ENCODE measurements around the gene SULT1E1. TPM values are rescaled to one million over a fixed set of nuclear protein-coding genes. Genes with fewer than 3 reads are reported as not detected.

Gene SULT1E1
- total and polyA plus RNA-seq, 5 donors: 0.11 TPM; not detected in 4

DNA sequence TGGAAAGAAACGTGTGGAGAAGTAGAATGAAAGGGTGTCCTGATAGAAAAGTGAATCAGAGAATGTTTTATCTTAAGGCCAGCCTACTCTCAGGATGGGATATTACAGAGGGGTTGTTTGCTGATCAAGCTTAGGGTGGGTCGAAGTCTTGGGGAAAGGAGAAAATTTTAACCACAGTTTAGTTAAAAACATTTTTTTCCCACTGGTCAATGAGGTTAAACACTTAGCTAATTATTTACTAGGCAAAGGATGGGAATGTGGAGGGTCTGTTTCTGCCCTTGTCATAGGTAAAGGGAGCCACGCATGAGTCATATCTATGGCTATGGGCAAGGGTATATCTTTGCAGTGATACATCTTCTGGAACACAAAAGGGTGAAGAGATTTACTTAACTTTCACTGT, 16.1 kb upstream of the SULT1E1 start:
- Histone ChIP-seq H3K4me3 (ENCODE audit: low read length) (no peak overlapping the region), H3K27me3 (ENCODE audit: control insufficient read depth, insufficient read depth) (peaks cover 2% of the 10 kb centered on the region), H3K4me1 (ENCODE audit: control insufficient read depth, insufficient read depth, low read length) (no peaks in the 10 kb centered on the region), H3K27ac (ENCODE audit: low read length) (no peak overlapping the region), H3K9me3 (ENCODE audit: control insufficient read depth, low read length) (no peaks in the 10 kb centered on the region)
- intact Hi-C loops (cut with DNase I): no loop called here
- DNase-seq (no peak), ATAC-seq (no peak)
- WGBS: 63% methylated on average over 3 of the region's 3 CpGs

DNA sequence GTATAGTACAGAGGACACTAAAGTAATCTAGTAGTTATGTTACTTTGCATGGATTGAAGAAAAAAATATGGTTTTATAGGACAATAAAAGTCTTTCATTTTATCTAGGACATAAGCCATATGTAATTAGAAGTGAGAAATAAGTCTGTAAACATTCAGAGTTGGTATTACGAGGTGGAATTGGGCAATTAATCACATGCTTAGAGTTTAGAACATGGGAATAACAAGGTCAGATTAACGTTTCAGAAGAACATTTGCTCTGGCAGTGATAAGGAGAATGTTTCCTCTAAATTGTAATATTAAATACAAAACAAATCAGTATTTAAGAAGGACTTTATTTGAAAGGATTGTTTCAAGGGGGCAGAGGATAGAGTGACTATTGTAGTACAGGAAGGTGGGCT, 15.6 kb upstream of the SULT1E1 start:
- no peak for DNase-seq
- 40% methylated on average over 2 of the region's 2 CpGs for WGBS
- H3K27ac ChIP-seq (ENCODE audit: low read length): no peak overlapping the region
- no peaks in the 10 kb centered on the region for H3K4me1 ChIP-seq (ENCODE audit: control insufficient read depth, insufficient read depth, low read length)
- intact Hi-C loops (cut with DNase I): no loop called here
- H3K9me3 ChIP-seq (ENCODE audit: control insufficient read depth, low read length): no peaks in the 10 kb centered on the region
- no peak for ATAC-seq
- H3K4me3 ChIP-seq (ENCODE audit: low read length): no peak overlapping the region
- H3K27me3 ChIP-seq (ENCODE audit: control insufficient read depth, insufficient read depth): peaks cover 2% of the 10 kb centered on the region

DNA sequence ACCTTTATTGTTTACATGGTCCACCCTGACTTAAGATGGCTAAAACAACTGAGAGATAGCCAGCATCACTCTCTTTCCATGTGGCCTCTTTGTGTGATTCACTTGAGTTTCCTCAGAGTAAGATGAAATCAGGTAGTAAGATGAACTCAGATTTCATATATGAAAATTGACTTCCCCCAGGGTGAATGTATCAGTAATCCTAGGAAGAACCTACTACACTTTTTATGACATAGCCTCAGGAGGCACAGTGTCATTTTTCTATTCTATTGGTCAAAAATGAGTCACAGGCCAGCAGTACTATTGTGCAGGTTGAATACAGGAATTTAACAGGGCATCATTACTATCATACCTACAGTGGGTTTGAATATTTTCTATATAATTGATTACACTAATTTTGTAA, 14.6 kb upstream of the SULT1E1 start:
- no peaks in the 10 kb centered on the region for H3K4me1 ChIP-seq (ENCODE audit: control insufficient read depth, insufficient read depth, low read length)
- intact Hi-C loops (cut with DNase I): no loop called here
- ATAC-seq (no peak), DNase-seq (no peak)
- no peaks in the 10 kb centered on the region for H3K9me3 ChIP-seq (ENCODE audit: control insufficient read depth, low read length)
- peaks cover 2% of the 10 kb centered on the region for H3K27me3 ChIP-seq (ENCODE audit: control insufficient read depth, insufficient read depth)
- H3K4me3 ChIP-seq (ENCODE audit: low read length): no peak overlapping the region
- no peak overlapping the region for H3K27ac ChIP-seq (ENCODE audit: low read length)

DNA sequence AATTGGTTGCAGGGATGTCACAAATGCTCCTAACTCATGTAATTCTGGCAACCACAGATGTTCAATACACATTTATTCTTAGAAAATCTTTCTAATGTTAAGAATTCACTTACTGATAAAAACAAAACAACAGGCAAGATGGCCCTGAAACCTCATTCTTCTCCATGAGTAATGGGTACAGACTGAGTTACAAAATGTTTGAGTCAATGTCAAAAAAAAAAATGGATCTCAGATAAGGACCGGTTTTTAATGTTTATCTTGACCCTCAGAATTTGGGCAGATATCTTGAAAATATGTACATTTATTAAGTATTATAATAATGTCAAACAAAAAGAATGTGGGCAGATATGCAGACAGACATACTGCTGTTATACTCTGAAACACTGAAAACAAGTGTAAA, 1.8 kb upstream of the SULT1E1 start:
- ATAC-seq: no peak

DNA sequence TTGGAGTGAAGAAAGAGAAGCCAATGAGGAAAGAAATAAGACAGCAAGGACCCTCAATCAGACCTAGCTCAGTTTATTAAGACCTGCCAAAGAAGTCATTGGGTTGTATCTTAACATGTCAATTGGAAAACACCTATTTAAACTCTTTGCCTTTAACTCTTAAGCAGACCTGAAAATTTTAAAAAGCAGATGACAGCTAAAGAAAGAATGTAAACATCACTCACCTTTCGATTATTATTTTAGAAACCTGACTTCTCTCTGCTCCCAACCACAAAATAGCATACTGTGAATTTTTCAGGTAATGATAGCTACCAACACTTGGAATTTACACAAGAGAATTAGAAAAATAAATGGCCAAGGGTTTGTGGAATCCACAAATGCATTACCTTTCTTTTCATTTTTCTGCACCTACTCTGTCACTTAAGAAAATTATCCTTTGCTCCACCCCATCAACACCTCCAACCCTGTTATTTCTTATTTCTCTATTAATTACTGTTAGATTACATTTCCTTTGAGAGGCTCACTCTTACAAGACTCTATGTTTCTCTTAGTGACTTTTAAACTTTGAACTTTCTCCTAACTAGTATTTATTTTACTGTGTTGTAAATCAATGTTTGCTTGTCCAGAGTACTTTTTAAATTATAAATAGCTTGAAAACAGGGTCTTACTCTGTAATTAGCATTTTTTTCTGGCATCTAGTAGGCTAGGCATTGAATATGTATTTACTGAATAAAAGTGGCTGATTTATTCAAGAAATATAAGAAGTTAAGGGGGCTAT, 765 bp upstream of the SULT1E1 start:
- H3K27me3 ChIP-seq (ENCODE audit: control insufficient read depth, insufficient read depth): no peaks in the 10 kb centered on the region
- no peak overlapping the region for H3K27ac ChIP-seq (ENCODE audit: low read length)
- no peaks in the 10 kb centered on the region for H3K9me3 ChIP-seq (ENCODE audit: control insufficient read depth, low read length)
- H3K4me1 ChIP-seq (ENCODE audit: control insufficient read depth, insufficient read depth, low read length): no peaks in the 10 kb centered on the region
- no peak overlapping the region for H3K4me3 ChIP-seq (ENCODE audit: low read length)
- DNase-seq (no peak), ATAC-seq (no peak)
- intact Hi-C loops (cut with DNase I): no loop called here
- WGBS: 87% methylated on average over 1 of the region's 1 CpG

More for the DNA sequence above, 1.8 kb upstream of the SULT1E1 start:
- H3K4me3 ChIP-seq (ENCODE audit: low read length): no peak overlapping the region
- H3K4me1 ChIP-seq (ENCODE audit: control insufficient read depth, insufficient read depth, low read length): no peaks in the 10 kb centered on the region
- no peak for DNase-seq
- no peaks in the 10 kb centered on the region for H3K27me3 ChIP-seq (ENCODE audit: control insufficient read depth, insufficient read depth)
- H3K27ac ChIP-seq (ENCODE audit: low read length): no peak overlapping the region
- 43% methylated on average over 1 of the region's 1 CpG for WGBS
- no peaks in the 10 kb centered on the region for H3K9me3 ChIP-seq (ENCODE audit: control insufficient read depth, low read length)
- intact Hi-C loops (cut with DNase I): no loop called here

DNA sequence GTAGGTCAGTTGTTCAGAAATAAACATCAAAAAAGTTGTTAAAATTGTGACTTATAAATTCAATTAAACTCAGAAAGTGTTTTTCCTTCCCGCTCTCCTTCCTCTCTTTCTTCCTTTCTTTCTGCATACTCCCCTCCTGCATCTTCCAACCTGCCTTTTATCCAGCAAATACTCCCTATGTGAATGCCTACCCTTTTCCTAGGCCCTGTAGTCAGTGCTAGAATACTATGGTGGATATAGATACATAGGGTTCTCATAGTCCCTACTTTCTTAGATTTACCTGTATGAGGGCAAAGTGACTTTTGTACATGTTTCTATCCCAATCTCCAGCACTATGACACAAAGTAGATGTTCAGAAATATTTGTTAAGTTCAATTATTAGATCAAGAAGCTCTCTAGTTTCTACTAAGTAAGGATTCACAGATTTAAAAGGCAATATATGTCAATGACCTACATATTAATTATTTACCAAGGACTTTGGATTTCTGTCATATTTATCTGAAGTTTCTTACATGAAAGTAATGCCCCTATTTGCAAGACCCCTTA, 732 bp downstream of the SULT1E1 start:
- 100% methylated on average over 1 of the region's 1 CpG for WGBS
- intact Hi-C loops (cut with DNase I): no loop called here
- Histone ChIP-seq H3K27me3 (ENCODE audit: control insufficient read depth, insufficient read depth) (no peaks in the 10 kb centered on the region), H3K9me3 (ENCODE audit: control insufficient read depth, low read length) (no peaks in the 10 kb centered on the region), H3K4me1 (ENCODE audit: control insufficient read depth, insufficient read depth, low read length) (no peaks in the 10 kb centered on the region), H3K27ac (ENCODE audit: low read length) (no peak overlapping the region), H3K4me3 (ENCODE audit: low read length) (no peak overlapping the region)
- no peak for DNase-seq
- no peak for ATAC-seq

DNA sequence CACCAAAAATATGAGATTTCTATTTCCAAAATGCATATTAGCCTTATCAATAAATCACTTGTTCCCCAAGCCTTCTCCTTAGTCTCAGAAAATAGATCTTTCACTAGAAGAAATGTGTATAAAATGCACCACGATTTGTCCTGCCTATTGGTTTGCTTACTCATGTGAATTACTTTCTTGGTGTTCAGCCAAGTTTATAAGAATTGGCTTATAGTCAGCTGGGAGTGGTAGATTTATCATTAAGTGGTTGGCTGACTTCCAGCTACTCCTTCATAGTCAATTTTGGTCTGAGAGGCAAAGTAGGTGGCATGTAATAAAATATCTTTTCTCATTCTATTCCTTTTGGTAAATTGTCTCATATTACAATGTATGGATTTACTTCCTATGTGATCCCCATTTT, 1.3 kb downstream of the SULT1E1 start:
- no peaks in the 10 kb centered on the region for H3K27me3 ChIP-seq (ENCODE audit: control insufficient read depth, insufficient read depth)
- H3K4me1 ChIP-seq (ENCODE audit: control insufficient read depth, insufficient read depth, low read length): no peaks in the 10 kb centered on the region
- no peak for ATAC-seq
- WGBS: 10% methylated on average over 1 of the region's 1 CpG
- DNase-seq: no peak
- no peaks in the 10 kb centered on the region for H3K9me3 ChIP-seq (ENCODE audit: control insufficient read depth, low read length)
- intact Hi-C loops (cut with DNase I): no loop called here
- no peak overlapping the region for H3K4me3 ChIP-seq (ENCODE audit: low read length)
- no peak overlapping the region for H3K27ac ChIP-seq (ENCODE audit: low read length)

DNA sequence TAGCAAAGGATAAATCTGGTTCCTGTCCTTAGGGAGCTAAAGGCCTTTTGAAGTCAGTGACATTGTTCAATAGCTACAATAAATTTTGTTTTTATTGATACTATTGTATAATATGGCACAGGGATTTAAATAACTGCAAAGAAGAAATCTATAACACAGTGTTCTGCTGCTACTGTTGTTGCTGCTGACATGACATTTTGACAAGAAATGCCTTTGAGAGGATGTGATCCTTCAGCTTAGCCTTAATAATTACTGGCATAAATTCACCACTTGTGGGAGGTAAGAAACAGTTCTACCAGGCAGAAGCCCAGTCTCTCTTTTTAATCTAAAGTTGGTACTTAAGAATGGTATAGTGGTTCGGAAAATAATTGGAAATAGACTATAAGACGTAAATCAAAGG, 4.1 kb downstream of the SULT1E1 start:
- Histone ChIP-seq H3K4me1 (ENCODE audit: control insufficient read depth, insufficient read depth, low read length) (no peaks in the 10 kb centered on the region), H3K27me3 (ENCODE audit: control insufficient read depth, insufficient read depth) (no peaks in the 10 kb centered on the region), H3K27ac (ENCODE audit: low read length) (no peak overlapping the region), H3K4me3 (ENCODE audit: low read length) (no peak overlapping the region), H3K9me3 (ENCODE audit: control insufficient read depth, low read length) (no peaks in the 10 kb centered on the region)
- ATAC-seq: no peak
- WGBS: 82% methylated on average over 2 of the region's 2 CpGs
- intact Hi-C loops (cut with DNase I): no loop called here
- no peak for DNase-seq

DNA sequence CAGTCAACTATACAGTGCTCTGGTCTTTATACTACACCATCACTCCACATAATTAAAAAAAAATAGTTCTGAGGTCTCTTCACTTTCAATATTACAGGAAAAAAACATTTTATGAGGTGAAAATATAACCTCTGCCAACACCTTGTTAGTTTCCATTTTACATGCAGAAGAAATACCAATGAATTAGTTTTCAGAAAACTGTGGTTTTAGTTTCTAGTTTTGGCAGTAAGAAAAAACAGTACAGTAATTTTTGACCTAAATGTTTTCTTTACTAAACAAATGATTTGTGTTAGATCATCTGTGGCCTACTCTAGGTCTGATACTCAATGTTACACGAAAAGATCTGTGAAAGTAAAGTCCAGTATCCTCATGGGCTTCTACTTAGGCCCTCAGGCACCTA, 10.0 kb downstream of the SULT1E1 start:
- Histone ChIP-seq H3K27ac (ENCODE audit: low read length) (no peak overlapping the region), H3K4me1 (ENCODE audit: control insufficient read depth, insufficient read depth, low read length) (no peaks in the 10 kb centered on the region), H3K27me3 (ENCODE audit: control insufficient read depth, insufficient read depth) (no peaks in the 10 kb centered on the region), H3K4me3 (ENCODE audit: low read length) (no peak overlapping the region), H3K9me3 (ENCODE audit: control insufficient read depth, low read length) (no peaks in the 10 kb centered on the region)
- DNase-seq (no peak), ATAC-seq (no peak)
- WGBS: 59% methylated on average over 1 of the region's 1 CpG
- intact Hi-C loops (cut with DNase I): no loop called here

DNA sequence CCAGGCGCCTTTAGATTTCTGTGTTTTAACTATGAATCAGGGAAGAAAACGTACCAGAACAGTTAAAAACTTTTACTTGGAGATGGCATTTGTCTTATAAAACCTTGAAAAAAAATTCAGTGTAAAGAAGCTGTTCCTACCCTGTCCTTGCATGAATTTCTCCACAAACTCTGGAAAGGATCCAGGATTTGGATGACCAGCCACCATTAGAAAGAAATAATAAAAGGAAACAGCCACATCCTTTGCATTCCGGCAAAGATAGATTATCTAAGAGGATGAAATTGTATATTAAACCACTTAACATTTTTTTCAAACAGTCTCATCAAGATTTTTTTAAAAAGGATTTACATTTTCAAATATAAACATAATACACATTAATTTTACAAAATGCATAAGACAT, 10.6 kb downstream of the SULT1E1 start:
- intact Hi-C loops (cut with DNase I): no loop called here
- DNase-seq (no peak), ATAC-seq (no peak)
- no peak overlapping the region for H3K27ac ChIP-seq (ENCODE audit: low read length)
- no peaks in the 10 kb centered on the region for H3K27me3 ChIP-seq (ENCODE audit: control insufficient read depth, insufficient read depth)
- WGBS: 53% methylated on average over 3 of the region's 3 CpGs
- no peaks in the 10 kb centered on the region for H3K9me3 ChIP-seq (ENCODE audit: control insufficient read depth, low read length)
- H3K4me3 ChIP-seq (ENCODE audit: low read length): no peak overlapping the region
- no peaks in the 10 kb centered on the region for H3K4me1 ChIP-seq (ENCODE audit: control insufficient read depth, insufficient read depth, low read length)

DNA sequence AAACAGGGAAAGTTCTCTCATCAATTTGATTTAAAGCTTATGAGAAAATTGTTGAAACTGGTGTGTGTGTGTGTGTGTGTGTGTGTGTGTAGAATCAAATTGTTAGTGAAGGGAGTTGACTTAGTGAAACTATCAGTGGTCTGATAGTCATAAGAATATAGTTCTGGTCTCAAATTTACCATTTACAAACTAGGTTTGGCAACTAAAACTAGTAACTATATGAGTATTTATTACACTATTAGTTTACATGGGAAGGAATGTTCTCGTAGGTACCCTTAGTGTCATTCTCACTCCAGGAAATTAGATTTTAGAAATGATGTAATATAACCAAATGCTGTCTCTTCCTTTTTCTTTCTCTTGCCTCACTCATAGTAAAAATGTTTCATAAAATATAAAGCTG, 11.9 kb downstream of the SULT1E1 start:
- DNase-seq (no peak), ATAC-seq (no peak)
- Histone ChIP-seq H3K4me3 (ENCODE audit: low read length) (no peak overlapping the region), H3K27ac (ENCODE audit: low read length) (no peak overlapping the region), H3K9me3 (ENCODE audit: control insufficient read depth, low read length) (no peaks in the 10 kb centered on the region), H3K27me3 (ENCODE audit: control insufficient read depth, insufficient read depth) (no peaks in the 10 kb centered on the region), H3K4me1 (ENCODE audit: control insufficient read depth, insufficient read depth, low read length) (no peaks in the 10 kb centered on the region)
- 68% methylated on average over 1 of the region's 1 CpG for WGBS
- intact Hi-C loops (cut with DNase I): no loop called here

DNA sequence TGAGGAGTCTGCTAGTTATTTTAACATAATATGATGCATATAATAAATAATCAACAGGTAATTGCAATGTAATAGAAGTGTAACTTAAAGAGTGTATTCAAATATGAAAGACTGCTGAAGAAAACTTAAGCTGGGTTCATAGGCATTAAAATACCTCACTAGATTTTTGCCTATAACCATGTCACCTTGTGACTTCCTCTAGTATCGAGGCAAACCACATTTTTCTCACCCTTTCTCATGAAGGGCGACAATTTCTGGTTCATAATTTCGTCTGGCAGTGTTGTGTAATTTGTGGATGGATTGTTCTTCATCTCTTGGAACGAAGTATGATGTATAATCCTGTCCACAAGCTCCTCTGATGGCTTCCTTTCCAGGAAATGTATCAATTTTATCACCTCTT, 16.0 kb downstream of the SULT1E1 start:
- H3K4me1 ChIP-seq (ENCODE audit: control insufficient read depth, insufficient read depth, low read length): no peaks in the 10 kb centered on the region
- no peaks in the 10 kb centered on the region for H3K27me3 ChIP-seq (ENCODE audit: control insufficient read depth, insufficient read depth)
- no peak overlapping the region for H3K27ac ChIP-seq (ENCODE audit: low read length)
- no peaks in the 10 kb centered on the region for H3K9me3 ChIP-seq (ENCODE audit: control insufficient read depth, low read length)
- 41% methylated on average over 4 of the region's 4 CpGs for WGBS
- H3K4me3 ChIP-seq (ENCODE audit: low read length): no peak overlapping the region
- intact Hi-C loops (cut with DNase I): no loop called here
- ATAC-seq (no peak), DNase-seq (no peak)

Measured in right cardiac atrium (tissue), 5 donors.